Kasumi-1 (cell line): ENCODE results near the gene ECE2.

ENCODE experiments used
- DNase-seq, 2 experiments: peaks; one replicate each; lab custom pipeline; 2025; lab: John Stamatoyannopoulos, UW

ECE2 gene

DNA sequence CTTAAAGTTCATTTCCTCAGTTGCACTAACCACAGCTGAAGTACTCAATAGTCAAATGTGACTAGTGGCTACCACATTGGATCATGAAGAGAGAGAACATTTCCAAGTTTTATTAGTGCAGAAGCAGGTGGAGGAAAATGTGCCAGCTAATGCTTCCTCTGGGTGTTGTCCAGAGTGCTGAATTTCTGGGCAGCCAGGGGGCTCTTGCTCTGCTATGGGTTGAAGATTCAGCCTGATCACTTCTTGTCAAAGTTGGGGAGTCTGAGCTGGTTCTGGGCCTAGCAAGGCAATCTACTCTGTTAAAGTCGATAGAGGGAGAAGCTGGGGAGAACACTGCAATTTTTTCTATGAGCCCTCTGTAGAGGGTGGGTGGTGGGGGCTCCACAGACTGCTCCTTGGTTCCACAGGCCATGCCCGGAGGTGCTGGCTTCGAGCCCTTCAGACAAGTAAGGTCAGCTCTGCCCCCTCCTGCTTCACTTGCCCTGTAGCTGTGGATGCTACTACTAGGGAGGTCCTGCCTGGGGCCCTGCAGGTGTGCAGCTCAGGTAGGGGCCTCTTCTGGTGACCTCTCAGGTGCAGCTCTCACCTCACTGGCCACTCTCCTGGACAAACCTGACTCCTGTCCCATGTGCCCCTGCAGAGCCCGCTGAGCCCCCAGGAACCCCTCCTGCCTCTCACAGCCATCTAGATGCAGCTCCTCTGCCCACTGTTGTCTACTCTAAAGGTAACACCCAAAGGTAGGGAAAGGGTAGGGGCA, 35.3 kb upstream of the ECE2 start:
- DNase-seq = peak; percentile 49 to 63

DNA sequence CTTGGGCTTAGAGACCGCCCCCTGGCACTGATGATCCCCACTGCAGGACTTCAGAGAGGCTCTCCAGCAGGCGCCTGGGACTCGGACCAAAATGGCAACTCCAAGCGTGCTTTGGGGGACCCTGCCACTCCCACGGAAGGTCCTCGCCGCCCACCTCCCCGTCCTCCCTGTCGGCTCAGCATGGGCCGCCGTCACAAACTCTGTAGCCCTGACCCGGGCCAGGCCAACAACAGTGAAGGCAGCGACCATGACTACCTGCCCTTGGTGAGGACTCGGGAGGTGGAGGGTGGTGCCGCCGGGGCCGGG, 34.7 kb upstream of the ECE2 start:
- DNase-seq = no peak

DNA sequence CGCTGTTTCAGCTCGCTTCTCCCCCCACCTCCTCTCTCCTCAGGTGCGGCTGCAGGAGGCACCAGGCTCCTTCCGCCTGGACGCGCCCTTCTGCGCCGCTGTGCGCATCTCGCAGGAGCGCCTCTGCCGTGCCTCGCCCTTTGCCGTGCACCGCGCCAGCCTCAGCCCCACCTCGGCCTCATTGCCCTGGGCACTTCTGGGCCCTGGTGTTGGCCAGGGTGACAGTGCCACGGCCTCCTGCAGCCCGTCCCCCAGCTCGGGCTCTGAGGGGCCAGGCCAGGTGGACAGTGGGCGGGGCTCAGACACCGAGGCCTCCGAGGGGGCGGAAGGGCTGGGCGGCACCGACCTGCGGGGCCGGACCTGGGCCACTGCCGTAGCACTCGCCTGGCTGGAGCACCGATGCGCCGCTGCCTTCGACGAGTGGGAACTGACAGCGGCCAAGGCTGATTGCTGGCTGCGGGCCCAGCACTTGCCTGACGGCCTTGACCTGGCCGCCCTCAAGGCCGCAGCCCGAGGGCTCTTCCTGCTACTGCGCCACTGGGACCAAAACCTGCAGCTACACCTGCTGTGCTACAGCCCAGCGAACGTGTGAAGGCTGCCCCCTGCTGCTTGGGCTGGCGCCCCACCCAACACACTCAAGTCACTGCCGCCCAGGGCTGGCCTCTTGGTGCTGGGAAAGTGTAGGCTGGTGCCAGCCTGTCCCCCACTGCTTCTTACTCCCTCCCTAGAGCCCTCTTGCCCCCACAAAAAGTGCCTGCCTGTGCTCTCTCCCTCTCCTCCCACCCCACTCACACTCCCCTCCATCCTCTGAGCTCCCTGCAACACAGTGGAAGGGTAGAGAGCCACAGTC, 34.1 kb upstream of the ECE2 start:
- peak; percentile 15 to 27 for DNase-seq

DNA sequence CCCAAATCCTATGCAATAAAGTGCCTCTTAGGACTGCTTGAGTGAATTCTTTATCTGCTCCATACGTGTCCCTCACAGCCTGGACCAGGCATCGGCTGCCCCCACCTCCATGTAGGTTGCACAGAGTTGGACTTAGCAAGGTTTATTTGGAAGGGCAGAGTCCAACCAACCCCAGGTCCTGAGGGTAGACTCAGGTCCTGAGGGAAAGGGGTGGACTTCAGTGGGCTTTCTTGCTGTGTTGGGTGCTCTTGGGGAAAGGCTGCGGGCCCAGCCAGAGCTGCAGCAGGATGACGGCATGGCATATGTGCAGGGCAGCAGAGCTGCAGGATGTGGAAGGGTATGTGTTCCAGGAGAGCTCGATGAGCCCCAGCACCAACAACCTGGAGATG, 33.5 kb upstream of the ECE2 start:
- no peak for DNase-seq

DNA sequence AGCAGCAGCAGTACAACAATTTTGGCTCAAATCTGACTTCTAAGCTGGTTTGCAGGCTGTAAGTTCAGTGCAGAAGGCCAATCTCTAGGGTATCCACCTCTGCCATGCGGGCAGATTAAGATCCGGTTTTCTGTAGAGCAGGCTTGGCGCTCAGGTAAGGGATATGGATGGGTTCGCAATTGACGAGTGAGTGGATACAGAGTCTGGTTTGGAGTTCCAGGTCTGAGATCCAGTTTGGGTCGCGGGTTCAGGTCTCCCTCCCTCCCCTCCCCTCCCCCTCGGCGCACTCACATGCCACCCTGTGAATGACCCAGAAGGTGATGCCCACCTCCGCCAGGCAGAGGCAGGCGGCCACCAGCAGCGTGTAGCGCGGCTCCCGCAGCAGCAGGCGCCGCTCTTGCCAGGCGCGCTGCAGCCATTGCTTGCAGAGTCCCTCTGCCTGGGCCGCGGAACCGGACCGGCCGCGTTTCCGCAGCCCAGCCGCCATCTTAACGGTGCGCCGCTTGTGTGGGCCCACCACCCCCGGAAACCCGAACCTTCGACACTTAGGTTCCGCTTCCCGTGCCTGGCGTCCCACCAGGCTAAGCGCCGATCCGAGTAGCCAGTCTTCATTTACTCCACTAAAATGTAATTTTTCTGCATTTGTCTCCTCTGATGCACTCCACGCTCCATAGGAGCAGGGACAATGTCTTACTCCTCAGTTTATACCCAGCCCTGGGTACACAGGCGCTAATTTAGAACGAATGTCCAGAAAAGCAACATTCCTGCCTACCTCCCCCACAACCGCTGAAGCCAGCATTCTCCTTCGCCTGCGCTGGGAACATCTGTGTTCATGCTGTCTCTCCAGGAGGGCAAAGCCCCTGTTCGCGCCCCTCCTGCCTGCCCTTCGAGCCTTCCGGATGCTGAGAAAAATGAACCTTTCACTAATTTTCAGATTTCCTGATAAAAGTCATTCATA, 27.1 kb upstream of the ECE2 start, which contains the start of gene ALG3:
ALG3 (minus strand) TSS at position 509 of the 958 bp plus-strand sequence; CDS start at position 487, 22 bp downstream.
- peak; percentile 61 to 66 for DNase-seq

DNA sequence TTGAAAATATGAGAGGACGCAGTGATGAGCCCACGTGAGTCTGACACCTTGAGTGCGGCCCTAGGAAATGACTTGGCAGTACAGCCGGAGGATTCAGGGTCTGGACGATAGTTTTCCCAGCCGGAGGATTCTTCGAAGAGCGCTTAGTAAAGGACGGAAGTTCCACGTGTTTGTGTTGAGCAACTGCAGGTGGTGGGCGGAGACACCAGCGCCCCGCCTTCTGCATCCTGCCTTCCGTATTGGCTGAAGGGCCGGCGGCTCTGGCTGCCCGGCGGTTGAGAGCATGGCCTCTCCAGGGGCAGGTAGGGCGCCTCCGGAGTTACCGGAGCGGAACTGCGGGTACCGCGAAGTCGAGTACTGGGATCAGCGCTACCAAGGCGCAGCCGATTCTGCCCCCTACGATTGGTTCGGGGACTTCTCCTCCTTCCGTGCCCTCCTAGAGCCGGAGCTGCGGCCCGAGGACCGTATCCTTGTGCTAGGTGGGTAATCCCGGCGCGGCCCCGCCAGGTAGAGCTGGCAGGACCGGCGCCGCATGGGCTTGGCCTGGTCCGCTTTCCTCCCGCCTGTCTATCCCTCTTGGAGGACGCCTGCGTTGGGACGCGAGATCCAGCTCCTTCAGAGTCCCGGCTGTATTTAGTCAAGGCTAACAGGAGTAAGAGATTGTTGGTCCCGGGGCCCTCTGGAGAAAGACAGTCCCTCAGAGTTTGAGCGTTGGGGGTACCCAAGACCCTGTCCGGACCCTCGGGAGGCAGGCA, 26.2 kb upstream of the ECE2 start, which contains the start of gene EEF1AKMT4:
EEF1AKMT4 (plus strand) TSS at position 261 of the 755 bp plus-strand sequence; CDS start at position 284, 23 bp downstream.
- DNase-seq = peak; percentile 98 to 99

DNA sequence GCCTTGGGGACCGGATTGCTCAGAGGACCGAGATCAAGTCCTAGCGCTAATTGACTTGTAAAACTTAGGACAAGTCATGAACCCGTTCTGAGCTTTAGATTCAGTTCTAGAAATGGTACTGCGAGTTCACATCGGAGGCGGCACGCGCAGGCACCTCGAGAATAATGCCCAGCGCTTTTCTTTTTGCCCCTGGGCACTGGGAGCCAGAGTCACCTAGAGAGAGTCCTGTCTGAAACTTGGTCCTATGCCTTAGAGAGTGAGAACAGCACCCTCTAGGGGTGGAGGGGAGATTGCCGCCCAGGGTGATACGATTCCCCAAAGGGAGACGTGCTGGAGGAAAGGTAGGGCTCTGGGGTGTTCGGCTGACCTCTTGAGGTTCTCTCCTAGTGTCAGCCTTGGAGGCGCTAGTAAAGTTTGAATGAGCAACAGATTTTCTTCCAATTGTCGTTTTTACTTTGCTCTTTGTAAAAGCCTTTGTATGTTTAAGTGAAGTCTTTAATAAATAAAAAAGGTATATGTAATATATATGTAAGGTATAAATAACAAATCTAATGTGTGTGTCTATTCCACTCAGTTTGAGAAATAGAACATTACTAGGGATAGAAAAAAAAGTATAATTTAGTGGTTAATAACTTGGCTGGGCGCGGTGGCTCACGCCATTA, 25.5 kb upstream of the ECE2 start:
- peak; percentile 94 to 97 for DNase-seq

DNA sequence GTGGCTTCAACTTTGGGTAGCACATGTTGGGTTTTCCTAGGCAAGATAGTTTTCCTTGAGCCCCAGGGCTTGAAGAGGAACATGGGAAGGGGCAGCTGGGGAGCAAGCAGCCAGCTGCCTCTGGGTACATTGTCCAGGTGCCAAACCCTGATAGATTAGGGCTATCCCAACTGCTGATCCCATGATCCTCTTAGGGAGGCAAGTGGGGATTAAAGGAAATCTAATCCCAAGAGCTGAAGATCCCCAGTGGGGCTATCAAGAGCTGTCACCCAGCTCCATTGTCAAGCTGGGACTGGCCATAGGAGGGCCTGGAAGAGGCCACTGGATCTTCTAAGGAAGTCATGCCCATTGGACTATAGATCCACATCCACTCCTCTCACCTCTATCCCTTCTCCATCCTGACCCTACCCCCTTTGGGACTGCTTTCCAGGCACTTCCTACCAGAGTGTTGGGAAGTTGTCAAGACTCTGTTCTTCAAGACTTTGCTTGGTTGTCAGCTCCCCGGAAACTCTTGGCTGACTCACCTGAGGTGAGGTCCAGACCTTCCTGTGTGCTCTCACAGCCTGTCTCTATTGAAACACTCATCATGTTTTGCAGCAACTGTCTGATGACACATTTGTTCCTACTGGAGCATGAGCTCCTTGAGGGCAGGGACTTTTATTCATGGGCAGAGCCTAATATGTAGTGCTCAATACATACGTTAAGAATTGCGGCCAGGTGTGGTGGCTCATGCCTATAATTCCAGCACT, 20.4 kb upstream of the ECE2 start:
- DNase-seq = no peak

DNA sequence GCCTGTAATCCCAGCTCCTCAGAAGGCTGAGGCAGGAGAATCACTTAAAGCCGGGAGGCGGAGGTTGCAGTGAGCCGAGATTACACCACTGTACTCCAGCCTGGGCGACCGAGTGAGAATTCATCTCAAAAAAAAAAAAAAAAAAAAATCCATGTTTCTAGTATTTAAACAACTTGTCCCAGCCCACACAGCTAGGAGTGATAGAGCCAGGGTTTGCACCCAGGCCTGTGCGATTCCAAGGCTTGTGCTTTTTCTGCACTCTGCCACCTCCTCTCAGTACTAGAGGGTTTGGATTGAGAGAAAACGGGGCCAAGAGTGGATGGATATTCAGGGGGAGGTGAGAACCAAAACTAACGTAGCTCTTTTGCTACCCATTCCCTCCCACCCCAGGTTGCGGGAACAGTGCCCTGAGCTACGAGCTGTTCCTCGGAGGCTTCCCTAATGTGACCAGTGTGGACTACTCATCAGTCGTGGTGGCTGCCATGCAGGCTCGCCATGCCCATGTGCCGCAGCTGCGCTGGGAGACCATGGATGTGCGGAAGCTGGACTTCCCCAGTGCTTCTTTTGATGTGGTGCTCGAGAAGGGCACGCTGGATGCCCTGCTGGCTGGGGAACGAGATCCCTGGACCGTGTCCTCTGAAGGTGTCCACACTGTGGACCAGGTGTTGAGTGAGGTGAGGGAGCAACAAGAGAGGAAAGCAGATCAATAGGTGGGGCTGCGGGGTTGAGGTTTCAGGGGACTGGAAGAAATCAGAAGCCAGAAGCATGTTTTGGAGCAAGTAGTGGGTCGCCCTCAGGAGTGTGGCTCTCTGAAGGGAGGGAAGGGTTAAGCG, 18.5 kb upstream of the ECE2 start:
- no peak for DNase-seq

DNA sequence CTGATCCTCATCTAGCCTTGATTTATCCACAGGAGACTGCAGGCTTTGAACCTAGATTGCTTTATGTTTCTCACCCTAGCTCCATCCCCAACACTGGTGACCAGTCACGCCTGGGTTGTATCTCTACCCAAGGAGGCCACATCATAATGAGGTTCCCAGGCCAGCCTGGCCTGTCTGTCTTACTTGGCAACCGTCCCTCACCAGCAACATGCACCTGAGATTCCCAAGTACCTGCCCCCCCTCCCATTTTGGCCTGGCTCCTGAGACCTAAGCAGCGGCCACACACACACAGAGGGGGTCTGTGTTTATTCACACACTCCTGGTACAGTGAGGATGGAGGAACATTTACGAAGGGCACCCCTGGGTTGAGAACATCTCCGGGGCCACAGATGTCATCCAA, 16.9 kb upstream of the ECE2 start:
- DNase-seq = no peak

DNA sequence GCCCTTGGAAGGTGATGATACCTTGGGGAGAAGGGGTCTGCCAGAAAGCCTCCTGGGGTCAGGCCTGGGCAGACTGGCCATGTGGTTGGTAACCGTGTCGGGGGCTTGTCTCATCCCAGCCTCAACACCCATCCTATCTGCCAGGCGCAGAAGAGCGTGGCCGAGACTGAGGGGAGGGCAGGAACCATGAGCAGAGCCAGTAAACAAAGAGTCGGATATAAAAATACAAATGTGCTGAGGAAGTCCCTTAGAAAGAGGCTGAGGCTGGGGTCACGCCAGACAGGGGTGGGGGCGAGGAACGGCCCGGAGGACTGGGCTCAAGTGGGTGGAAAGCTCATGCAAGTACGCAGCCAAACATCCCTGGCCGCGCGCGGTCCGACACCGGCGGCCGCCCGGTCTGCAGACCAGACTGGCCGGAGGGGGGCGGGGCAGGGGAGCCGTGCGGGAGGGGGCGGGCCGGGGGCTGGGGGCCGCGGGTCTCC, 16.4 kb upstream of the ECE2 start:
- DNase-seq = no peak

DNA sequence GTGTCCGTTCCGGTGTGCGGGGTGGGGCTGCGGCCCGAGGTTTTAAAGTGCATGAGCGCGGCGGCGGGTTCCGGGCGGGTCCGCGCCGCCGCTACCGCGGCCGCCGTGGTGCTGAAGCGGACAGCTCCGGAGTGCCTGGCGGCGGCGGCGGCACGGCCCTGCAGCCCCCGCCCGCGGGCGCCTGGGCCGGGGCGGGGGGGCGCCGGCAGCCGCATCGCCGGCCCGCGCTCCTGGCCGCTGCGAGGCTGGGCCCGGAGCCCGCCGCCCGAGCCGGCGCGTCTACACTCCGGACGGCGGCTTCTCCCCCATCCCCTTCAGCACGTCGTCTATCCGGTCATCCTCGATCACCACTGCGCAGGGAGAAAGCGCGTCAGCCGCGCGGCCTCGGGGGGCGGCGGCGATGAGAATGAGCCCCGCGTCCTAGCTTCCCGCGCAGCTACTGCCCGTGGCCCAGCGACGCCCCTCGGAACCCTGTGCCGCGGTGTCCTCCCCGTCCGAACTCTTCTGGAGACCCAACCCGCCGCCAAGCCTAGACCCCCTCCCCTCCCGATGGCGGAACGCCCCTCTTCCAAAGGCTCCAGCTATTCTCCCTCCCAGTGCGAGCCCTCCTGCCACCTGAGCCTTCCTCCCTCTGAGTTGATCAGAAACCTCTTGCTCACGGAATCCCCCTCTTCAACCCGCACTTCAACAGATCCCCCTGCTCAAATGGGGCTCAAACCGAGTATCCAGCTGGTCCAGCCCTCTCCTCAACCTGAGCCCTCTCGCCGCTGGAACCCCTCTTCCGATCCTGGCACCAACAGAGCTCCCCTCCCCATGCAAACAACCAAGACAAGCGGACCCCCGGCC, 15.7 kb upstream of the ECE2 start:
- peak; percentile 35 to 45 for DNase-seq

DNA sequence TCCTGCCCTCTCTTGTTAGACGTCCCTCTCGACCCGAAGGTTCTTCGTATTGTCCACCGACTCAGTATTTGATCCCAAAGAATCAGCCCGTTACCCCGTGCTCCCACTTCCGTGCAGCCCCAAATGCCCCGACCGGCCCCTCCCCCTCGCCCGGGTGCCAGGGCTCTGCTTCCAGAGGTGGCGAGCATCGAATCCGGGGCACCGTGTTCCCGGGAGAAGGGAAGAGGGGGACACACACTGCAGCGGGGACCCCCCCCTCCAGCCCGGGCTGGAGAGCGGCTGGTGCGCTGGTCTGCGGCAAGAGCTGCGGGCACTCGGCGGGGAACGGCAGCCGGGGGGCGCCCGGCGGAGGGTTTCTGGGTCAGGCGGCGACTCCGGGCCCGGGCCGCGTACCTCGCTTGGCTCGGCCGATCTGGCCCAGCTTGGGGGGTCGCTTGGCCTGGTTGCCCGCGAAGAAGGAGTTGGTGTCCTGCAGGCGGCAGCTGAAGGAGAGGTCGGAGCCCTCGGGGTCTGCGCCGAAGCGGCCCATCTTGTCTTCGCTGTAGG, 15.0 kb upstream of the ECE2 start:
- no peak for DNase-seq

DNA sequence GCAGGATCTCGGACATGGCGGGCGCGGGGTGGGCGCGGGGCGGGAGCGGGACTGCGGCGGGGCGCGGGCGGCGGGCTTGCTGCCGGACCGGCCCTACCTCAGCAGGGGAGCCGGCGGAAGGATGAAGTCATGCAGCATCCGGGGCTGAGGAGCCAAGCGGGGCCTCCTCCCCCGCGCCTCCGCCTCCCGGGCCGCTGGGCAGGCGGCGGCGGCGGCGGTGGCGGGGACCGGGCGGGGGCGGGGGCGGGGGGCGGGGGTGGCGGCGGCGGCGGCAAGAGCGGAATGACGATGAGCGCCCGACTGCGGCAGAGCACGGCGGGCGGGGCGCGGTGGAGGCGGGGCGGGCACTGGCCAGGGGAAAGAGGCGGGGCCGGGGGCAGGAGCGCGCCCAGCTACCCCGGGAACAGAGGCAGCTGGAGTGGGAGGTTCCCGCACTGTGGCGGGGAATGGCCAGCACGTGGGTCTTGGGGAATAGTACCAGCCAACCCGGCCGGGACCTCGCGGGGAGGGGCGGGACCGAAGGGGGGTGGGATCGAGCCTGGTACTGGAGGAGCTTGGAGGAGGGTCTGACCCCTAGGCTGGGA, 14.5 kb upstream of the ECE2 start, which contains the start of gene CAMK2N2:
CAMK2N2 (minus strand) TSS at position 284 of the 584 bp plus-strand sequence; CDS start at position 16, 268 bp downstream.
- DNase-seq = peak; percentile 23 to 26

DNA sequence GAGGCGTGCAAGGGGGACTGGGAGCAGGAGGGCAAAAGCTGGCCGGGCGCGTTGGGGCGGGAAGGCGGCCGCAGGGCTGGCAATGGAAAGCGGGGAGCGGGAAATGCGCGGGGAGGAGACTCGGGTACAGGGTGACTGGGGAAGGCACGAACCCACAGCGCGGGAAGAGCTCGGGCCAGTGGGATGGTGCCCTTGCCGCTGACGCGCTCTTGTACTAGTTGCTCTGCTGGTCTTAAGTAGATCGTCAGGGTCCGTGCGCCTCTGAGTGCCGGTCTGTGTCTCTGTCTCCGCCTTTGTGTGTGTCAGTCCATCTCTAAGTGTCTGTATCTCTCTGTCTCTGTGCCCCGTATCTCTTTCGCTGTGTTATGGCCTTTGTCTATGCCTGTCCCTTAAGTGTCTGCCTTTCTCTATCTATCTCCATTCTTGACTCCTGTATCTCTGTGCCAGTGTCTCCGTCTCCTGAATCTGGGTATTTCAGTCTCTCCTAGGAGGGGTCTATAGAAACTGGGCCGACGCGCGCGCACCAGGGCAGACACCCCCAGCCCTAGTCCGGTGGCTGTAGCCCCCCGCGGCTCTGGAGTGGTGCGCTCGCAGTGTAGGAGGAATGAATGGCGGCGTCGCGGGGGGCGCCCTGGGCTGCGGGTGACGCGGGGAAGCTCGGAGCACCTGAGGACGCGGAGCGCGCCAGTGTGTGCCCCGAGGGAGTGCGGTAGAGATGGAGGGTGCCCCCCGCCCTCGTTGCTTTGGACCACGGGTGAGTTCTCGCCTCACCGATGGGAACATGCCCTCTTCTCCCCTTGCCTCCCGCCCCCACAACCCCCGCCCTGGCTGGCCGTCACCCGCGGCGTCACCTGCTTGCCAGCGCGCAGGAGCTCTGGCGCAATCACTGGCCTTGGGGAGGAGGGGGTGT, 13.7 kb upstream of the ECE2 start:
- DNase-seq = peak; percentile 20 to 29

DNA sequence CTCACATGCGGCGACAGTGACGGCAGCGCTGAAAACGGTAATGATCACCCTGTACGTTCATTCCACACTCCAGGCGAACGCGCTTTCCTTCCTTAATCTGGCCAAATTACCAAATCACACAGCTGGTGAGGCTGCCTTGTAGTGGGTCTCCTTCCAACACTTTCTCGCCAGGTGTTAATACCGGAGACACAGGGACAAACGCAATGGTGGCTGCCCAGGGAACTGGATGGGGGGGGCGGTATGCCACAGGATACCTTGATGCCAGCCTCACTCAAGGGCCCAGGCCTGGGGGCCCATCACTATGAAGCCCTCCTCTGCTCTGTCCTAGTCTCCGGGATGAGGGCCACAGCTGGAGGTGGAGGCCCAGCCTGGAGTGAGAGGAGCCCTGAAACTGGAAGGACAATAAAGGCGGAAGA, 13.1 kb upstream of the ECE2 start:
- DNase-seq = no peak
